IMR-90 (cell line): ENCODE measurements around the gene TENM4. TPM values are rescaled to one million over a fixed set of nuclear protein-coding genes. Genes with fewer than 3 reads are reported as not detected.

ENCODE experiments used
- ATAC-seq: fragments of 200-7000 bp; cut with Tn5 transposase; 2 replicates; pipeline ENCODE4 v1.9.1; 2020; ENCODE audit warnings: low read depth, mild to moderate bottlenecking, moderate library complexity
- BruUV-seq: library from RNA; stranded (reverse); fragments of 400-500 nt; replicated peaks from 2 replicates; lab custom pipeline; 2021; lab: Mats Ljungman, UMichigan
- CTCF ChIA-PET: fragments of 300-600 bp; formaldehyde crosslinking; extraction: SDS; loops from one replicate; lab custom pipeline; 2021; ENCODE audit warnings: antibody characterized with exemption; lab: Yijun Ruan, JAX
- POLR2A ChIA-PET: fragments of 300-600 bp; sonication (Branson Sonifier 250); formaldehyde crosslinking; loops from one replicate; lab custom pipeline; 2022; ENCODE audit warnings: antibody characterized with exemption; ENCODE audit not compliant: unreplicated experiment; lab: Charles Lee
- DNase-seq: peaks from one replicate; pipeline ENCODE4 v3.0.0; 2013
- H2AFZ ChIP-seq: replicated peaks from 2 replicates; pipeline ENCODE3; 2013; ENCODE audit warnings: low read length, mild to moderate bottlenecking; ENCODE audit not compliant: poor library complexity
- H2AK5ac ChIP-seq: 2 replicates; pipeline ENCODE4 v1.6.1; 2013; ENCODE audit warnings: low read depth, low read length, inconsistent platforms
- H2AK9ac ChIP-seq: replicated peaks from 2 replicates; pipeline ENCODE3; 2013; ENCODE audit warnings: mild to moderate bottlenecking, low read depth, low read length, moderate library complexity; ENCODE audit not compliant: poor library complexity
- H2BK120ac ChIP-seq: 2 replicates; pipeline ENCODE4 v1.6.1; 2013; ENCODE audit warnings: low read depth, low read length, inconsistent platforms
- H2BK15ac ChIP-seq: 3 replicates; pipeline ENCODE4 v1.6.1; 2013; ENCODE audit warnings: low read depth, low read length, inconsistent platforms
- H2BK20ac ChIP-seq: 2 replicates; pipeline ENCODE4 v1.6.1; 2013; ENCODE audit warnings: low read depth, mild to moderate bottlenecking, inconsistent platforms, low read length, moderate library complexity
- H2BK5ac ChIP-seq: 2 replicates; pipeline ENCODE4 v1.6.1; 2013; ENCODE audit warnings: mild to moderate bottlenecking, low read depth, low read length, inconsistent platforms; ENCODE audit not compliant: poor library complexity, severe bottlenecking
- H3K14ac ChIP-seq: replicated peaks from 2 replicates; pipeline ENCODE4 v1.6.1; 2013; ENCODE audit warnings: low read depth, low read length, inconsistent platforms
- H3K18ac ChIP-seq: 2 replicates; pipeline ENCODE4 v1.6.1; 2013; ENCODE audit warnings: low read depth, low read length, control low read depth
- H3K23ac ChIP-seq: 2 replicates; pipeline ENCODE4 v1.6.1; 2013; ENCODE audit warnings: low read depth, low read length, inconsistent platforms
- H3K27ac ChIP-seq: 2 replicates; pipeline ENCODE4 v1.5.1; 2013; ENCODE audit warnings: mild to moderate bottlenecking, control low read depth, low read length; ENCODE audit not compliant: insufficient read depth
- H3K27me3 ChIP-seq: 2 replicates; pipeline ENCODE4 v1.6.1; 2013; ENCODE audit warnings: low read length; ENCODE audit not compliant: control insufficient read depth, insufficient read depth
- H3K36me3 ChIP-seq: 2 replicates; pipeline ENCODE4 v1.6.1; 2013; ENCODE audit warnings: low read length, mixed read lengths; ENCODE audit not compliant: control insufficient read depth, insufficient read depth
- H3K4ac ChIP-seq: 2 replicates; pipeline ENCODE4 v1.6.1; 2013; ENCODE audit warnings: low read depth, low read length, inconsistent platforms
- H3K4me1 ChIP-seq: 2 replicates; pipeline ENCODE4 v1.6.1; 2013; ENCODE audit warnings: low read length, mixed read lengths; ENCODE audit not compliant: control insufficient read depth, insufficient read depth
- H3K4me2 ChIP-seq: 2 replicates; pipeline ENCODE4 v1.6.1; 2013; ENCODE audit warnings: low read depth, mild to moderate bottlenecking, control low read depth, low read length, moderate library complexity
- H3K4me3 ChIP-seq: 2 replicates; pipeline ENCODE4 v1.5.1; 2013; ENCODE audit warnings: low read depth, mild to moderate bottlenecking, control low read depth, low read length, moderate library complexity; ENCODE audit not compliant: insufficient read depth
- H3K56ac ChIP-seq: 2 replicates; pipeline ENCODE4 v1.6.1; 2013; ENCODE audit warnings: low read length, inconsistent platforms; ENCODE audit not compliant: insufficient read depth; ENCODE audit errors: extremely low read depth
- H3K79me1 ChIP-seq, 2 experiments: 2 replicates each; pipeline ENCODE4 v1.6.1; 2013; ENCODE audit warnings: low read length in 2 of 2, inconsistent platforms in 1 of 2, low read depth in 1 of 2
- H3K9ac ChIP-seq: 2 replicates; pipeline ENCODE4 v1.6.1; 2013; ENCODE audit warnings: low read depth, low read length, control low read depth
- H3K9me1 ChIP-seq: 2 replicates; pipeline ENCODE4 v1.6.1; 2013; ENCODE audit warnings: low read length, inconsistent platforms; ENCODE audit not compliant: insufficient read depth
- H3K9me3 ChIP-seq: 2 replicates; pipeline ENCODE4 v1.6.1; 2013; ENCODE audit warnings: low read length; ENCODE audit not compliant: control insufficient read depth, insufficient read depth
- H4K20me1 ChIP-seq: 2 replicates; pipeline ENCODE4 v1.6.1; 2013; ENCODE audit warnings: low read length, inconsistent platforms; ENCODE audit not compliant: insufficient read depth
- H4K5ac ChIP-seq: 2 replicates; pipeline ENCODE4 v1.6.1; 2013; ENCODE audit warnings: mild to moderate bottlenecking, low read depth, low read length, control low read depth
- H4K8ac ChIP-seq, 2 experiments: 2 replicates each; pipeline ENCODE4 v1.6.1; 2013; ENCODE audit warnings: low read depth in 2 of 2, low read length in 2 of 2, control low read depth in 1 of 2, inconsistent platforms in 1 of 2
- H4K91ac ChIP-seq: 2 replicates; pipeline ENCODE4 v1.6.1; 2013; ENCODE audit warnings: low read depth, low read length, inconsistent platforms; ENCODE audit not compliant: insufficient read depth
- CEBPB ChIP-seq: IDR thresholded peaks from 2 replicates; pipeline ENCODE4 v1.6.1; 2012; ENCODE audit warnings: low read depth, low read length, improper control_type of control experiment
- RAD21 ChIP-seq: IDR thresholded peaks from 2 replicates; pipeline ENCODE4 v1.6.1; 2012; ENCODE audit warnings: low read length, improper control_type of control experiment
- RCOR1 ChIP-seq: IDR thresholded peaks from 2 replicates; pipeline ENCODE4 v1.6.1; 2012; ENCODE audit warnings: mild to moderate bottlenecking, low read length, improper control_type of control experiment; ENCODE audit not compliant: insufficient replicate concordance
- WGBS, 2 experiments: methylation state at CpG; one replicate each; pipeline versions ENCODE4 v1.1.5 to v1.1.7; 2013; ENCODE audit warnings: missing lambda C conversion rate in 2 of 2; ENCODE audit not compliant: insufficient read length in 1 of 2; ENCODE audit errors: extremely low coverage in 2 of 2; 5-methylcytosine and 5-hydroxymethylcytosine counted together
- dilution Hi-C: fragments of 300-500 bp; cut with HindIII; formaldehyde crosslinking; loops from one replicate; pipeline ENCODE4 v1.14.3; 2018; ENCODE audit warnings: low sequenced_read_pairs; ENCODE audit not compliant: unreplicated experiment
- in situ Hi-C: fragments of 300-500 bp; cut with MboI; formaldehyde crosslinking; loops from 3 replicates; pipeline ENCODE4 v1.14.3; 2019; ENCODE audit warnings: low sequenced_read_pairs, inconsistent platforms, mixed read lengths
- intact Hi-C: fragments of 100-400 bp; cut with micrococcal nuclease; formaldehyde crosslinking; loops from 2 replicates; pipeline ENCODE4 v1.10.0; 2022
- polyA plus RNA-seq, 3 experiments: library from polyadenylated mRNA; depleted of rRNA; stranded (reverse); fragments of >200 nt; gene quantifications; 2 replicates each; pipeline ENCODE4 v1.2.3, GENCODE V29; 2012; ENCODE audit warnings: low replicate concordance in 1 of 3
- total RNA-seq: library from RNA; depleted of rRNA; stranded (reverse); fragments of >200 nt; gene quantifications from 2 replicates; pipeline ENCODE4 v1.2.3, GENCODE V29; 2012

The TENM4 gene
- total and polyA plus RNA-seq, 2 of the 4 experiments (the other 2 are of a cell fraction), result 7.4 to 9.0 TPM

- in situ Hi-C loops, result no loop called here
- H2AK9ac ChIP-seq, result no peak overlapping the region
- no peak overlapping the region for H2BK120ac ChIP-seq
- no peak overlapping the region for H3K4me2 ChIP-seq
- DNase-seq (peak; percentile 73), ATAC-seq (peak; percentile 68)
- no peak overlapping the region for H2AK5ac ChIP-seq
- no peak overlapping the region for H2BK15ac ChIP-seq
- H3K27me3 ChIP-seq, result no peaks in the 10 kb centered on the region
- dilution Hi-C loops, result no loop called here
- no peak overlapping the region for H3K4ac ChIP-seq
- no peak overlapping the region for H3K56ac ChIP-seq
- no peaks in the 10 kb centered on the region; the same call in 1 of the 2 replicates for H3K36me3 ChIP-seq
- no peak overlapping the region for H3K23ac ChIP-seq
- no peak overlapping the region for H4K8ac ChIP-seq
- H3K9ac ChIP-seq, result no peak overlapping the region
- H2AFZ ChIP-seq, result no peak overlapping the region
- peaks cover 6% of the 10 kb centered on the region; the same call in 1 of the 2 replicates for H3K9me1 ChIP-seq
- peaks cover 0 to 19% of the 10 kb centered on the region in 2 experiments; a peak in 3 of 4 replicates for H3K79me1 ChIP-seq
- H4K5ac ChIP-seq, result no peak overlapping the region
- H3K9me3 ChIP-seq, result no peaks in the 10 kb centered on the region
- H4K20me1 ChIP-seq, result no peaks in the 10 kb centered on the region
- ChIA-PET POLR2A (no interaction called here), CTCF (no interaction called here)
- no CpG with 5 or more reads among the region's 2 CpGs for WGBS, 2 experiments
- no peak overlapping the region for H2BK20ac ChIP-seq
- H3K18ac ChIP-seq, result no peak overlapping the region
- no peak overlapping the region for H3K27ac ChIP-seq
- TF ChIP-seq RCOR1, result no peak
- TF ChIP-seq RAD21, result no peak
- peak; percentile 96 for TF ChIP-seq CEBPB
- intact Hi-C loops, result no loop called here
- no peak overlapping the region for H3K14ac ChIP-seq
- no TSS peak for BruUV-seq
- H2BK5ac ChIP-seq, result no peak overlapping the region
- no peak overlapping the region for H3K4me3 ChIP-seq
- H3K4me1 ChIP-seq, result peaks cover 4% of the 10 kb centered on the region; the same call in 1 of the 2 replicates
- H4K91ac ChIP-seq, result no peak overlapping the region
These were observed 36.5 kb downstream of the TENM4 start for GRCh38 chr11:79404325-79404724.
